HepG2 (cell line): ENCODE measurements around the gene HACD2. TPM values are rescaled to one million over a fixed set of nuclear protein-coding genes. Genes with fewer than 3 reads are reported as not detected.
A peak's percentile ranks its signal among the peaks of the same experiment; 100 is the strongest.

Experiments
- ATAC-seq: fragments of 200-7000 bp; cut with Tn5 transposase; 3 replicates; pipeline ENCODE4 v1.9.1; 2020; ENCODE audit warnings: mild to moderate bottlenecking, moderate library complexity
- BruUV-seq: library from RNA; stranded (reverse); fragments of 400-500 nt; replicated peaks from 2 replicates; lab custom pipeline; 2021; lab: Mats Ljungman, UMichigan
- CTCF ChIA-PET: fragments of 300-600 bp; formaldehyde crosslinking; extraction: SDS; loops from one replicate; lab custom pipeline; 2021; ENCODE audit warnings: low total read pairs, inconsistent platforms, low intra/inter-chr PET ratio; lab: Yijun Ruan, JAX
- POLR2A ChIA-PET: fragments of 350-600 bp; sonication (Branson Sonifier 250); formaldehyde crosslinking; loops from one replicate; lab custom pipeline; 2020; ENCODE audit warnings: antibody characterized with exemption, inconsistent platforms; lab: Yijun Ruan, JAX
- DNase-seq: peaks from one replicate; pipeline ENCODE4 v3.0.0-alpha.2; 2015; ENCODE audit warnings: low spot score
- FAIRE-seq: peaks from 3 replicates; lab custom pipeline; 2011; peaks lifted over from hg19 to GRCh38; lab: Jason Lieb, UNC
- H2AFZ ChIP-seq: one replicate; pipeline ENCODE4 v1.6.1; 2011; ENCODE audit warnings: low read length, inconsistent platforms
- H3K27ac ChIP-seq: fragments of 300-600 bp; 3 replicates; pipeline ENCODE4 v1.8.0; 2011; ENCODE audit warnings: mixed run types, mild to moderate bottlenecking, mixed read lengths, low read length, inconsistent platforms; ENCODE audit not compliant: insufficient read depth; ENCODE audit errors: extremely low read length
- H3K27me3 ChIP-seq, 2 experiments: fragments of 200-600 bp in 1 of 2; 2 replicates in 1 of 2; 3 replicates in 1 of 2; pipeline versions ENCODE4 v1.6.0 to v1.8.0; 2011; ENCODE audit warnings: low read length in 2 of 2, mild to moderate bottlenecking in 2 of 2, moderate library complexity in 2 of 2, inconsistent platforms in 1 of 2; ENCODE audit not compliant: insufficient read depth in 2 of 2, control insufficient read depth in 1 of 2
- H3K36me3 ChIP-seq, 2 experiments: fragments of 200-600 bp in 1 of 2; replicated peaks in 1 of 2; 2 replicates in 1 of 2; 3 replicates in 1 of 2; pipeline versions ENCODE4 v1.5.1 to v1.8.0; 2011; ENCODE audit warnings: low read length in 2 of 2, inconsistent platforms in 1 of 2; ENCODE audit not compliant: insufficient read depth in 2 of 2, control insufficient read depth in 1 of 2
- H3K4me1 ChIP-seq: 2 replicates; pipeline ENCODE4 v1.5.1; 2012; ENCODE audit warnings: low read length, inconsistent platforms; ENCODE audit not compliant: insufficient read depth
- H3K4me2 ChIP-seq: 2 replicates; pipeline ENCODE4 v1.6.0; 2011; ENCODE audit warnings: low read depth, low read length, inconsistent platforms
- H3K4me3 ChIP-seq, 3 experiments: fragments of 200-600 bp in 1 of 3; sonication (generic), shearing (Covaris generic) in 1 of 3; replicated peaks in 1 of 3; 2 replicates each; pipeline ENCODE4 v1.5.1; 2011 to 2016; ENCODE audit warnings: low read length in 3 of 3, inconsistent platforms in 2 of 3, low read depth in 2 of 3, mild to moderate bottlenecking in 2 of 3, control low read depth in 1 of 3, mixed read lengths in 1 of 3; ENCODE audit not compliant: insufficient read depth in 1 of 3
- H3K79me2 ChIP-seq: one replicate; pipeline ENCODE4 v1.6.1; 2011; ENCODE audit warnings: low read length, inconsistent platforms; ENCODE audit not compliant: insufficient read depth
- H3K9ac ChIP-seq: 2 replicates; pipeline ENCODE4 v1.6.0; 2011; ENCODE audit warnings: mild to moderate bottlenecking, low read depth, low read length, inconsistent platforms; ENCODE audit not compliant: insufficient read depth
- H3K9me3 ChIP-seq: 2 replicates; pipeline ENCODE4 v1.5.1; 2012; ENCODE audit warnings: mild to moderate bottlenecking, low read length
- H4K20me1 ChIP-seq: 2 replicates; pipeline ENCODE4 v1.6.0; 2011; ENCODE audit warnings: inconsistent platforms, mild to moderate bottlenecking, low read length, moderate library complexity; ENCODE audit not compliant: insufficient read depth
- BRCA1 ChIP-seq: sonication (generic); formaldehyde crosslinking; IDR thresholded peaks from 2 replicates; pipeline ENCODE4 v1.4.0; 2020; ENCODE audit warnings: missing genetic modification reagents
- FOXO1 ChIP-seq: sonication (generic); formaldehyde crosslinking; IDR thresholded peaks from 2 replicates; pipeline ENCODE4 v1.4.0; 2020; ENCODE audit warnings: missing genetic modification reagents
- HIC2 ChIP-seq: sonication (generic); formaldehyde crosslinking; IDR thresholded peaks from 2 replicates; pipeline ENCODE4 v1.9.0; 2022; ENCODE audit warnings: low read depth, missing genetic modification reagents
- NCOA5 ChIP-seq: sonication (generic); formaldehyde crosslinking; IDR thresholded peaks from 2 replicates; pipeline ENCODE4 v1.4.0; 2020; ENCODE audit warnings: missing genetic modification reagents
- PRDM10 ChIP-seq: sonication (generic); formaldehyde crosslinking; IDR thresholded peaks from 2 replicates; pipeline ENCODE4 v1.4.0; 2020; ENCODE audit warnings: low read depth, missing genetic modification reagents
- RARA ChIP-seq: IDR thresholded peaks from 2 replicates; pipeline ENCODE4 v1.6.1; 2016; ENCODE audit warnings: missing genetic modification reagents, missing compliant biosample characterization
- RFX5 ChIP-seq: IDR thresholded peaks from 2 replicates; pipeline ENCODE4 v1.6.1; 2011; ENCODE audit warnings: low read depth, low read length, improper control_type of control experiment
- THYN1 ChIP-seq: sonication (generic); formaldehyde crosslinking; IDR thresholded peaks from 2 replicates; pipeline ENCODE4 v1.8.1; 2023; ENCODE audit warnings: low read depth, mild to moderate bottlenecking, moderate library complexity, missing genetic modification reagents, borderline replicate concordance
- ZNF124 ChIP-seq: sonication (generic); formaldehyde crosslinking; IDR thresholded peaks from 2 replicates; pipeline ENCODE4 v1.4.0; 2020; ENCODE audit warnings: missing genetic modification reagents
- ZNF232 ChIP-seq: sonication (generic); formaldehyde crosslinking; IDR thresholded peaks from 2 replicates; pipeline ENCODE4 v1.4.0; 2020; ENCODE audit warnings: missing genetic modification reagents, borderline replicate concordance
- ZNF263 ChIP-seq: sonication (generic); formaldehyde crosslinking; IDR thresholded peaks from 2 replicates; pipeline ENCODE4 v1.4.0; 2020; ENCODE audit warnings: missing genetic modification reagents
- ZNF7 ChIP-seq: IDR thresholded peaks from 2 replicates; pipeline ENCODE4 v1.6.1; 2016; ENCODE audit warnings: missing biosample characterization, missing genetic modification reagents
- WGBS: methylation state at CpG from one replicate; pipeline ENCODE4 v1.1.6; 2017; ENCODE audit warnings: low lambda C conversion rate; 5-methylcytosine and 5-hydroxymethylcytosine counted together
- in situ Hi-C: cut with HindIII; loops from 2 replicates; pipeline ENCODE4 v1.10.0; 2017; ENCODE audit warnings: low pct_unique_long_range_greater_than_20kb; ENCODE audit not compliant: extremely low pct_ligation_motif_present
- intact Hi-C: fragments of 100-400 bp; cut with micrococcal nuclease; formaldehyde crosslinking; loops from one replicate; pipeline ENCODE4 v1.10.0; 2022; ENCODE audit not compliant: unreplicated experiment
- polyA plus RNA-seq, 8 experiments: library from polyadenylated mRNA; depleted of rRNA in 3 of 8; stranded (reverse) in 7 of 8; unstranded in 1 of 8; fragments of >200 nt; fragmentation: Illumina TruSeq in 4 of 8; extraction: Trizol in 4 of 8; gene quantifications; 2 replicates each; pipeline versions ENCODE4 v1.2.1 to v1.2.3, GENCODE V29; 2011 to 2016; ENCODE audit warnings: low read depth in 4 of 8, missing spikeins in 1 of 8, mixed read lengths in 1 of 8; ENCODE audit not compliant: insufficient read depth in 1 of 8
- total RNA-seq, 5 experiments: library from RNA; depleted of rRNA; stranded (reverse); fragments of >200 nt; fragmentation: Illumina TruSeq; extraction: Trizol; gene quantifications; 2 replicates each; pipeline ENCODE4 v1.2.3, GENCODE V29; 2016; ENCODE audit warnings: low read depth in 1 of 5
- TF ChIP-seq, protein P1 (sequence below): sonication (generic); formaldehyde crosslinking; IDR thresholded peaks from 2 replicates; pipeline ENCODE4 v1.4.0; 2020; ENCODE audit warnings: missing genetic modification reagents

The HACD2 gene
- total and polyA plus RNA-seq, 2 of the 13 experiments (the other 11 are each of a cell fraction or from before 2014, with no cell fraction given) = 47.0 to 50.4 TPM

DNA sequence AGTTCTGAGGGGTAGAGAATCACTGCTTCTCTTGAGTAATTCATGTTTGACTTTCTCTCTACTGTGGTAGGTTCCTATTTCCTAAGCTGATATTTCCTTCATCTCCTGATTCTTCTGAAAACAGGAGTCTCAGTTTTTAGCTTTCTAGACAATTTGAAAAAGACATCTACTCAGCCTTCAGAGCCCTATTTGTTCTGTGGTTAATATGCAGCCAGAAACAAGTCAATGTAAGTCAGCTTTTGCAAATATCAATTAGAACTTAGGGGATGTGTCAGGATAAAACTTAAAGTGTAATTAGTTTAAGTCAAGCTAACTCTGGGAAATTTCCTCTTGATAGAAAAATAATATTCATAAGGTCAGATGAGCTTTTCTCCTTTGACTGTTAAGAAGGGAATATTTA is 21.7 kb upstream of the HACD2 start (continued):
- TF ChIP-seq PRDM10 (CRISPR knock-in tag) = no peak

- H2AFZ ChIP-seq = no peak overlapping the region
- 0% methylated on average over 5 of the region's 5 CpGs for WGBS
- 0 out of 5 replicates have a peak, but pooled peaks cover 0 to 3% of the 10 kb centered on the region in 2 experiments for H3K36me3 ChIP-seq
- BruUV-seq = no TSS peak
- peak; percentile 99 for FAIRE-seq
- peak overlapping the region; percentile 67 for H3K9ac ChIP-seq
- POLR2A ChIA-PET = interaction anchor here (0.6 to 3.2 kb wide), 14 partner anchors 10 to 202 kb away, joined by 3 to 88 read pairs (median 6); partner anchors contain the start of gene HACD2
- CTCF ChIA-PET = no interaction called here
- intact Hi-C loops = loop anchor here (1.0 to 2.0 kb wide), 3 partner anchors 14 to 31 kb away; partner anchors contain the start of gene HACD2
- peak; percentile 99 for DNase-seq
- peak; percentile 84 for ATAC-seq
- H3K27me3 ChIP-seq = no peaks in the 10 kb centered on the region
- in situ Hi-C loops = no loop called here
- H3K4me1 ChIP-seq = peaks cover 70% of the 10 kb centered on the region
- H3K27ac ChIP-seq = peak overlapping the region; percentile 99
- peak overlapping the region in 2 of 3 experiments; percentile 24 to 25; a peak in 2 of 6 replicates for H3K4me3 ChIP-seq
- no peaks in the 10 kb centered on the region for H4K20me1 ChIP-seq
- H3K4me2 ChIP-seq = peak overlapping the region; percentile 87
- H3K9me3 ChIP-seq = no peaks in the 10 kb centered on the region
- no peaks in the 10 kb centered on the region for H3K79me2 ChIP-seq
- TF ChIP-seq ZNF124 (CRISPR knock-in tag) (no peak), FOXO1 (CRISPR knock-in tag) (peak; percentile 83), BRCA1 (CRISPR knock-in tag) (no peak), ZNF7 (CRISPR knock-in tag) (no peak), HIC2 (CRISPR knock-in tag) (no peak), RARA (CRISPR knock-in tag) (peak; percentile 95), NCOA5 (no peak), ZNF232 (CRISPR knock-in tag) (peak; percentile 16; the same call in 1 of the 2 replicates), THYN1 (CRISPR knock-in tag) (no peak), ZNF263 (CRISPR knock-in tag) (no peak), RFX5 (no peak)
- TF ChIP-seq, protein P1, sequence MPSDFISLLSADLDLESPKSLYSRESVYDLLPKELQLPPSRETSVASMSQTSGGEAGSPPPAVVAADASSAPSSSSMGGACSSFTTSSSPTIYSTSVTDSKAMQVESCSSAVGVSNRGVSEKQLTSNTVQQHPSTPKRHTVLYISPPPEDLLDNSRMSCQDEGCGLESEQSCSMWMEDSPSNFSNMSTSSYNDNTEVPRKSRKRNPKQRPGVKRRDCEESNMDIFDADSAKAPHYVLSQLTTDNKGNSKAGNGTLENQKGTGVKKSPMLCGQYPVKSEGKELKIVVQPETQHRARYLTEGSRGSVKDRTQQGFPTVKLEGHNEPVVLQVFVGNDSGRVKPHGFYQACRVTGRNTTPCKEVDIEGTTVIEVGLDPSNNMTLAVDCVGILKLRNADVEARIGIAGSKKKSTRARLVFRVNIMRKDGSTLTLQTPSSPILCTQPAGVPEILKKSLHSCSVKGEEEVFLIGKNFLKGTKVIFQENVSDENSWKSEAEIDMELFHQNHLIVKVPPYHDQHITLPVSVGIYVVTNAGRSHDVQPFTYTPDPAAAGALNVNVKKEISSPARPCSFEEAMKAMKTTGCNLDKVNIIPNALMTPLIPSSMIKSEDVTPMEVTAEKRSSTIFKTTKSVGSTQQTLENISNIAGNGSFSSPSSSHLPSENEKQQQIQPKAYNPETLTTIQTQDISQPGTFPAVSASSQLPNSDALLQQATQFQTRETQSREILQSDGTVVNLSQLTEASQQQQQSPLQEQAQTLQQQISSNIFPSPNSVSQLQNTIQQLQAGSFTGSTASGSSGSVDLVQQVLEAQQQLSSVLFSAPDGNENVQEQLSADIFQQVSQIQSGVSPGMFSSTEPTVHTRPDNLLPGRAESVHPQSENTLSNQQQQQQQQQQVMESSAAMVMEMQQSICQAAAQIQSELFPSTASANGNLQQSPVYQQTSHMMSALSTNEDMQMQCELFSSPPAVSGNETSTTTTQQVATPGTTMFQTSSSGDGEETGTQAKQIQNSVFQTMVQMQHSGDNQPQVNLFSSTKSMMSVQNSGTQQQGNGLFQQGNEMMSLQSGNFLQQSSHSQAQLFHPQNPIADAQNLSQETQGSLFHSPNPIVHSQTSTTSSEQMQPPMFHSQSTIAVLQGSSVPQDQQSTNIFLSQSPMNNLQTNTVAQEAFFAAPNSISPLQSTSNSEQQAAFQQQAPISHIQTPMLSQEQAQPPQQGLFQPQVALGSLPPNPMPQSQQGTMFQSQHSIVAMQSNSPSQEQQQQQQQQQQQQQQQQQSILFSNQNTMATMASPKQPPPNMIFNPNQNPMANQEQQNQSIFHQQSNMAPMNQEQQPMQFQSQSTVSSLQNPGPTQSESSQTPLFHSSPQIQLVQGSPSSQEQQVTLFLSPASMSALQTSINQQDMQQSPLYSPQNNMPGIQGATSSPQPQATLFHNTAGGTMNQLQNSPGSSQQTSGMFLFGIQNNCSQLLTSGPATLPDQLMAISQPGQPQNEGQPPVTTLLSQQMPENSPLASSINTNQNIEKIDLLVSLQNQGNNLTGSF = no peak
Observed at GRCh38 chr3:123605789-123606234, 21.0 kb upstream of the HACD2 start.
